ENCODE results near the gene CD38.

GRCh38 chr4:15848191-15848842 lies 70.2 kb downstream of the CD38 start:
- TF ChIP-seq, protein P1, sequence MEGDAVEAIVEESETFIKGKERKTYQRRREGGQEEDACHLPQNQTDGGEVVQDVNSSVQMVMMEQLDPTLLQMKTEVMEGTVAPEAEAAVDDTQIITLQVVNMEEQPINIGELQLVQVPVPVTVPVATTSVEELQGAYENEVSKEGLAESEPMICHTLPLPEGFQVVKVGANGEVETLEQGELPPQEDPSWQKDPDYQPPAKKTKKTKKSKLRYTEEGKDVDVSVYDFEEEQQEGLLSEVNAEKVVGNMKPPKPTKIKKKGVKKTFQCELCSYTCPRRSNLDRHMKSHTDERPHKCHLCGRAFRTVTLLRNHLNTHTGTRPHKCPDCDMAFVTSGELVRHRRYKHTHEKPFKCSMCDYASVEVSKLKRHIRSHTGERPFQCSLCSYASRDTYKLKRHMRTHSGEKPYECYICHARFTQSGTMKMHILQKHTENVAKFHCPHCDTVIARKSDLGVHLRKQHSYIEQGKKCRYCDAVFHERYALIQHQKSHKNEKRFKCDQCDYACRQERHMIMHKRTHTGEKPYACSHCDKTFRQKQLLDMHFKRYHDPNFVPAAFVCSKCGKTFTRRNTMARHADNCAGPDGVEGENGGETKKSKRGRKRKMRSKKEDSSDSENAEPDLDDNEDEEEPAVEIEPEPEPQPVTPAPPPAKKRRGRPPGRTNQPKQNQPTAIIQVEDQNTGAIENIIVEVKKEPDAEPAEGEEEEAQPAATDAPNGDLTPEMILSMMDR (IDR thresholded peaks at IDR 0.05) = no peak
- TF ChIP-seq POLR2A (IDR thresholded peaks at IDR 0.05) = no peak

Measured in adrenal gland (tissue), 5 donors.